Measurements from ENCODE around the gene AUTS2. TPM values are rescaled to one million over a fixed set of nuclear protein-coding genes. Genes with fewer than 3 reads are reported as not detected.

AUTS2 gene
- total and polyA plus RNA-seq, 2 experiments from 2014 or later = 32.0 to 91.0 TPM

GRCh38 chr7:70334295-70334694 lies 736.0 kb downstream of the AUTS2 start:
- H3K27me3 Mint-ChIP-seq (ENCODE audit: insufficient read depth, low read depth, poor library complexity) = no peaks in the 10 kb centered on the region
- no peaks in the 10 kb centered on the region for H3K36me3 Mint-ChIP-seq (ENCODE audit: low read depth)
- H3K4me1 Mint-ChIP-seq = no peaks in the 10 kb centered on the region
- Histone ChIP-seq H3K9me2 (ENCODE audit: insufficient read depth) (0 out of 2 replicates have a peak, but pooled peaks cover 6% of the 10 kb centered on the region), H4K20me1 (replicated peaks; ENCODE audit: insufficient read depth) (no peaks in the 10 kb centered on the region), H3F3A (replicated peaks; ENCODE audit: low read depth) (no peaks in the 10 kb centered on the region), H3K27me3 (ENCODE audit: insufficient read depth) (no peaks in the 10 kb centered on the region), H3K36me3 (ENCODE audit: insufficient read depth) (no peaks in the 10 kb centered on the region), H3K4me2 (no peak overlapping the region), H3K4me3 (no peak overlapping the region), H3K79me2 (replicated peaks; ENCODE audit: insufficient read depth) (no peaks in the 10 kb centered on the region), H2AFZ (no peak overlapping the region), H3K27ac (ENCODE audit: low read depth) (no peak overlapping the region), H3K4me1 (ENCODE audit: insufficient read depth) (no peaks in the 10 kb centered on the region)
- TF ChIP-seq CTCF (conservative IDR thresholded peaks at IDR 0.05; ENCODE audit: low read depth in 2 of 2) (no peak), CREB1 (CRISPR knock-in tag; IDR thresholded peaks at IDR 0.05; ENCODE audit: low read depth) (no peak), ETS1 (IDR thresholded peaks at IDR 0.05) (no peak), ZNF114 (CRISPR knock-in tag; IDR thresholded peaks at IDR 0.05) (no peak), EZH2 (IDR thresholded peaks at IDR 0.05; ENCODE audit: low read depth, unreplicated experiment) (no peak), NANOG (IDR thresholded peaks at IDR 0.05; ENCODE audit: borderline replicate concordance) (no peak), POLR2AphosphoS5 (IDR thresholded peaks at IDR 0.05; ENCODE audit: low read depth) (no peak), STAT1 (IDR thresholded peaks at IDR 0.05; ENCODE audit: unreplicated experiment) (no peak), ZNF462 (CRISPR knock-in tag; IDR thresholded peaks at IDR 0.05) (no peak), REST (IDR thresholded peaks at IDR 0.05; ENCODE audit: unreplicated experiment) (no peak), ZNF331 (CRISPR knock-in tag; IDR thresholded peaks at IDR 0.05; ENCODE audit: low read depth) (no peak), JUNB (IDR thresholded peaks at IDR 0.05; ENCODE audit: unreplicated experiment) (no peak), EZH2phosphoT487 (IDR thresholded peaks at IDR 0.05; ENCODE audit: unreplicated experiment) (no peak)
- H3K9me3 Mint-ChIP-seq = no peaks in the 10 kb centered on the region; the same call in 2 of the 3 replicates
- H3K4me3 Mint-ChIP-seq = no peak overlapping the region
- DNase-seq (ENCODE audit: low spot score) = no peak
- ATAC-seq = no peak
- H3K27ac Mint-ChIP-seq = no peak overlapping the region

Data from GM23338 (cell line).